HG02798 (cell line): Measurements from ENCODE around the gene STX16.
"Not testable (repeated sequence)": the region's sequence is repeated elsewhere in the genome, so short reads cannot be mapped to it uniquely, and the experiment has no call there.

Experiments
- ATAC-seq: cut with Tn5 transposase; IDR thresholded peaks from one replicate; pipeline ENCODE4 v1.9.1; 2021; ENCODE audit warnings: mild to moderate bottlenecking; ENCODE audit not compliant: unreplicated experiment, poor library complexity

Gene STX16

GRCh38 chr20:58634521-58635278 lies 16.4 kb upstream of the STX16 start:
- ATAC-seq, result no peak

GRCh38 chr20:58635279-58635665 lies 15.8 kb upstream of the STX16 start:
- ATAC-seq, result no peak

DNA sequence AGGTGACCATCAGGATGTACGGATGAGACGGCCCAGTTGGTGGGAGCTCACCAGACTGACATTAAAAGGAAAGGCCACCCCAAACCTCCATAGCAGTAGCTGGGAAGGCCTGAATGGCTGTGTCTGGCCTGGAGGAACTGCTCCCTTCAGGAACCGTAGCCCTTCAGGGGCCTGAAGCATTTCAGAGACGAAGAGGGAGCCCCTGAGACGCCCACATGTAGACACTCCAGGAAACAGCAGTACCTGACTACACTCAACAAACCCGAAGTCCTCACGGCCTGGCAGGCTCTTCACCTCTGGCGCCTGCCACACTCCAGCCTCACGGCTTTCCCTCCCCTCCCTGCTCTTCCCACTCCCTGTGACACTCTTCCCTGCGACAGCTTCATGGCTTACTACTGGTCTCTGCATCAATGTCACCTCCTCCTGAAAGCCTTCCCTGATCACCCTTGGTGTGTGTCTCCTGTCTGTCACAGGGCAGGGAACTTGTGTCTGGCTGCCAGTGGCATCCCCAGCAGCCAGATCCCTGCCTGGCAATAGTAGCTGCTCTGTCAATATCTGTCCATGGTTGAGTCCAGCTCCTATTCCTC lies 14.6 kb upstream of the STX16 start:
- ATAC-seq, result no peak

DNA sequence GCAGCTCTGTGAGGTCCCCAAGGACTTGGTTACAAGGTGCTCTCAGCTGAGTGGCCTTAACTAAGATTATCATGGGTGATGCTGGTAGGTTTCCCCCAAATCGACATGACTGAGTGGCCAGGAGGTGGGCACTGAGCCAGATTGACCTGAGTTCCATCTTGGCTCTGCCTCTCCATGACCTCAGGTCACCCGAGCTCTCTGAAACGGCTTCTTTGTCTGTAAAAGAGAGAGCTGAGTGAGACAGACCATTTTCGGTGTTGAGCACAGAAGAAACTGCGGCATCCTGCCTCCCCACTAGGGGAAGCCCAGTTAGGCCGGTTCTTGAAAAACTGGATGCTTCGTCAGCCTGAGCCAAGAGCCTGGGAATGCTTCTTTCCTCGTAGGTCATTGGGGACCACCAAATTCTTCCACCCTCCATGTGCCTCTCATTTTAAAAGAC lies 14.1 kb upstream of the STX16 start:
- no peak for ATAC-seq

DNA sequence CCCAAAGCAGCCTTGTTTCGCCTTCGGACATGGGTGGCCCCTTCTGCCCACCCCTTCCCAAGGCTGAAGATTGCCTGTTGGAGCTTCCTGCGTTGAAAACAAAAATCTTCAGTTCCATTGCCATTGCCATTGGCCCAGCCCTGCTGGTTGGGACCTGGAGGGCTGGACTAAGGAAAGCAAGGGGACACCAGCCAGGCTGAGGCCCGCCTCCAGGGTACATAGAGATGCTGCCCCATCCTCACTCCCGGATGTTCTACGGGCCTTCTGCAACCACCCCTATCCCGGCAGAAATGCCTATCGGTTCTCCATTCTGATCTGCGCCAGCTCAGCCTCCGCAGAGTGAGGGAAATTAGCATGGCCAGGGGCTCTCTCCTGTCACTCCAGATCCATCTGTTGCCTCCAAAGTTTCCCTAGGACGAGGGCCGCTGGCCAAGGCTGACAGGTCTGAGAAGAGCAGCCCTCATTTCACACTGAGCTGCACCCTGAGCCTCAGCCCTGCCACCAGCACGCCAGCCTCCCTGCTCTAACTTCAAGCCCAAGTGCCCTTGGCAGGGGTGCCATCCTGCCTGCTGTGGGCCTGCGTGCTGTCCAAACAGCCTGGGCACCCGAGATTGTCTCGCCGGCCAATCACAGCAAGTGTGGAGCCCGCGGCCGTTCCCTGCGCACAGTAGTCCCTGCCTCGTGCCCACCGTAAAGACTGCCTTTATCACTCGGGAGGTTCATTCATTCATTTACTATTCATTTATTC lies 13.4 kb upstream of the STX16 start:
- no peak for ATAC-seq

GRCh38 chr20:58638467-58639181 lies 12.5 kb upstream of the STX16 start:
- ATAC-seq, result no peak

GRCh38 chr20:58639182-58640146 lies 11.6 kb upstream of the STX16 start:
- no peak for ATAC-seq

DNA sequence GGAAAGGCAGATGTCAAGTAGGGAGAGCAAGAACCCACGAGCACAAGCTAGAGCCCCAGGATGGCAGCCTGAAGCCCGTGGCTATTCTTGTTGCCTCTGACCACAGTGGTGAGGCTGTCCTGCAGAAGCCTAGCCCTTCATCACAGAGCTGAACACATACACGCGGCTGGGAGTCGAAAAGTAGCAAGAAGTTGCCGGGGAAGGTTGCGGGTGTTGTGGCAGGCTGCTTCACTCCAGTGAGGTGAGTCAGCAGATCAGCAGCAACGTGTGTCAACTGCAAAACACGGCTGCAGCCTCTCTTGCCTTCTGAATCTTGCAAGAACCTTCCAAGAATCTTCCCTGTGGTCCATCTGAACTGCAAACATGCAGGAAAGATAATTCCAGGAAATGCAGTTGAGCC lies 10.6 kb upstream of the STX16 start:
- no peak for ATAC-seq

GRCh38 chr20:58642441-58642840 lies 8.6 kb upstream of the STX16 start:
- ATAC-seq, result no peak

GRCh38 chr20:58642896-58643295 lies 8.2 kb upstream of the STX16 start:
- ATAC-seq, result not testable (repeated sequence)

- ATAC-seq, result no peak
Measured at GRCh38 chr20:58645412-58645968, 5.6 kb upstream of the STX16 start.

DNA sequence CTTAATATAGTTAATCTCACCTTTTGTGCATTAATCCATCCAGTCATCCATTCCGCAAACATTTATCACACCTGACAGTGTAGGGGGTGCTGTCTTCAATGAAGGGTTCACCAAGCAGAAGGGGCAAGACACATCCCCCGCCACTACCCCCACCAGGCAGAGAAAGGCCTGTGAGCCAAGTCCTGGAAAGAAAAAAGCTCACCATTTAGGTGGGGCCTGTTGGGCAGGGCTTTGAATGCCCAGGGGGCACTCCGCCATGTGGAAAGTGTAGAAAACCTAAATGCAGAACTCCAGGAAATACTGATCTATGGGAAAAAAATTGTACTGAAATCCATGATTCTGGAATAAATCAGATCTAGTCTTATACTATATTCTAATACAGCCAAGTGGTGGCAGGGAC lies 4.8 kb upstream of the STX16 start:
- ATAC-seq, result no peak

GRCh38 chr20:58646703-58647102 lies 4.4 kb upstream of the STX16 start:
- no peak for ATAC-seq

- ATAC-seq, result no peak
Measured at GRCh38 chr20:58647162-58647795, 3.8 kb upstream of the STX16 start.

DNA sequence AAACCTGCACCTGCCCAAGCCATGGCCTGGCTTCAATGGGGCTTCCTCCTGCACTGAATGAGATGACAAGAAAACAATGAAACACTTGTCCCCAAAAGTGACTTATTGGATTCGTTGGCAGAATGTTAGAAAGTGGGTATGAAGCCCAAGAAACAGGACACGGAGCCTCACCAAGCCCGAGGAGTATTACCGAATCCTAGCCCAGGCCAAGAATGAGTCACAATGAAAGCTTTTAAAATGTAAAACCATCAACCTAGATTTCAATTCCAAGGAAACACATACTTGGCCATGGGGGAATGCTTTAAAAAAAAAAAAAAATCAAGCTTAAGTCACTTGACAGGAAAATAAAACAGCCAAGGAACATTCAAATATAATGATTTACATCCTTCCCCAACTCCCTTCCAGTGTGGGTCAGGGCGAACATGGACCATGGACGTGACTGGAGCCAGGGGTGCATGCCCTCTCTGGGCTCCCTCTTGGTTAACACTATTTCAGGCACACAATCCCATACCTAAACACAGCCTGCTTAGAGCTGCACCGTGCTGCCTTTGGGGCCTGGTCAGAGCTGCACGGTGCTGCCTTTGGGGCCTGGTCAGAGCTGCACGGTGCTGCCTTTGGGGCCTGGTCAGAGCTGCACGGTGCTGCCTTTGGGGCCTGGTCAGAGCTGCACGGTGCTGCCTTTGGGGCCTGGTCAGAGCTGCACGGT lies 3.1 kb upstream of the STX16 start:
- no peak for ATAC-seq

- not testable (repeated sequence) for ATAC-seq
Measured at GRCh38 chr20:58648502-58648825, 2.6 kb upstream of the STX16 start.

DNA sequence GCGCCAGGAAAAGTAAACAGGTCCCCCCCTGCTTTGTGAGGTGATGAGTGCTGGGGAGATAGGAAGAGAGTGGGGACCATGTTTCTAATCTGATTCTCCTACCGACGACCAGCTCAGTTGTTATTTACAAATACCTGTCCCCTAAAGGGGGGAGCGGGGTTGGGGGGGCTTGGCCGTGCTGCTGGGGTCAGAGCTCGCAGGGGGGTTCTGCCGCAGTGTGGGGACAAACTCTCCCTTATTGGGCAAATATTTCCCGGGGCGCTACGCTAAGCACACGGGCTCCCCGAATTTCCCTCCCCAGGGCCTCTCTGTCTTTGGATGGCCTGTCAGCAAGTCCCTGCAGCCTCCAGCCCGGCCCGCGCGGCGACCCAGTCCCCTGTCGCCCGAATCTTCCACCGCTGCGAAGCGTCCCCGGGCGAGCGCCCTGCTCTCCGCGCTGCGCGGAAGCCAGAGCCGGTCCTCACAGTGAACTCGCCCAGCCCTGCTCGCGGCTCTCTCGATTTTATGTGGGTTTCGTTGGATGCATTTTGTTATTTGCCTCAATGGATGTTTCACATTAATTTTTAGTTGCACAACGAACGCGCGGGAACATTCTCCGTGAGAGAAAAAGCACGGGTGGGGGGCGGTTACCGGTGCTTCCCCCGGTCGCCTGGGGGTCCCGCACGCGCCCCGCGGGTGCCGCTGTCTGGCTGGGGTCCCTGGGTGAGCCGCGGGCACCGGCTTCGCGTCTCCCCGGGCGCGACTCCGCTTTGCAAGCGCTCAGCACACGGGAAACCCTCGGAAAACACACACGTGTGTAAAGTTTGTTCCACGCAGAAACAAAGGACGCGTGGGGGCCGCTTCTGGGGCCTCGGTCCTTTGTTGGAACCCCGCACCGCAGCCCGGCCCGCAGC lies 1.5 kb upstream of the STX16 start:
- ATAC-seq, result no peak
